K562 (cell line): ENCODE results near the gene RTL10. TPM values are rescaled to one million over a fixed set of nuclear protein-coding genes. Genes with fewer than 3 reads are reported as not detected.
A peak's percentile ranks its signal among the peaks of the same experiment; 100 is the strongest.

ENCODE experiments used
- ARID3A ChIP-seq: IDR thresholded peaks from 2 replicates; pipeline ENCODE4 v1.6.1; 2012; ENCODE audit warnings: low read depth, low read length, improper control_type of control experiment, borderline replicate concordance
- DLX4 ChIP-seq: fragments of 250-450 bp; sonication (Bioruptor Pico); IDR thresholded peaks from 2 replicates; pipeline ENCODE4 v1.6.1; 2021; ENCODE audit warnings: mild to moderate bottlenecking
- FOXK2 ChIP-seq, 2 experiments: fragments of 450-650 bp; IDR thresholded peaks in 1 of 2; conservative IDR thresholded peaks in 1 of 2; 2 replicates each; pipeline ENCODE4 v1.6.1; 2016; ENCODE audit warnings: low read depth in 2 of 2, mild to moderate bottlenecking in 1 of 2
- MECOM ChIP-seq: fragments of 250-450 bp; sonication (Bioruptor Pico); IDR thresholded peaks from 2 replicates; pipeline ENCODE4 v1.8.0; 2022; ENCODE audit warnings: inconsistent platforms
- MYC ChIP-seq, 2 experiments: fragments of 250-450 bp in 1 of 2; sonication (Bioruptor Pico) in 1 of 2; IDR thresholded peaks; 2 replicates each; pipeline versions ENCODE4 v1.5.1 to v1.6.1; 2012 to 2021; ENCODE audit warnings: low read depth in 2 of 2, borderline replicate concordance in 1 of 2, improper control_type of control experiment in 1 of 2, low read length in 1 of 2, mild to moderate bottlenecking in 1 of 2, moderate library complexity in 1 of 2
- NCOR1 ChIP-seq: fragments of 450-650 bp; IDR thresholded peaks from 2 replicates; pipeline ENCODE4 v1.6.1; 2016; ENCODE audit warnings: mild to moderate bottlenecking, moderate library complexity
- PHF21A ChIP-seq: fragments of 450-650 bp; IDR thresholded peaks from 2 replicates; pipeline ENCODE4 v1.6.1; 2017; ENCODE audit warnings: low read depth, borderline replicate concordance
- RERE ChIP-seq: sonication (generic); formaldehyde crosslinking; IDR thresholded peaks from 2 replicates; pipeline ENCODE4 v1.8.0; 2023; ENCODE audit warnings: missing genetic modification reagents, mild to moderate bottlenecking, borderline replicate concordance
- RFX1 ChIP-seq: fragments of 450-650 bp; IDR thresholded peaks from 2 replicates; pipeline ENCODE4 v1.6.1; 2016; ENCODE audit warnings: mild to moderate bottlenecking, moderate library complexity
- SREBF1 ChIP-seq: fragments of 150-350 bp; IDR thresholded peaks from 2 replicates; pipeline ENCODE4 v1.6.1; 2014; ENCODE audit warnings: antibody characterized with exemption, low read depth, low read length, borderline replicate concordance
- TAF15 ChIP-seq: fragments of 200-400 bp; formaldehyde crosslinking; IDR thresholded peaks from 2 replicates; pipeline ENCODE4 v1.6.1; 2017; ENCODE audit warnings: mild to moderate bottlenecking, low read depth, low read length, moderate library complexity
- ZNF134 ChIP-seq: fragments of 250-450 bp; sonication (Bioruptor Pico); conservative IDR thresholded peaks from 2 replicates; pipeline ENCODE4 v1.4.0; 2020
- ZNF277 ChIP-seq: fragments of 250-450 bp; sonication (Bioruptor Pico); IDR thresholded peaks from 2 replicates; pipeline ENCODE4 v1.8.0; 2022; ENCODE audit warnings: inconsistent platforms, mild to moderate bottlenecking, moderate library complexity, borderline replicate concordance
- ZNF518B ChIP-seq: fragments of 250-450 bp; sonication (Bioruptor Pico); IDR thresholded peaks from 2 replicates; pipeline ENCODE4 v1.5.0; 2021; ENCODE audit warnings: mild to moderate bottlenecking, moderate library complexity
- polyA plus RNA-seq, 8 experiments: library from polyadenylated mRNA; depleted of rRNA in 4 of 8; stranded (reverse) in 5 of 8; unstranded in 3 of 8; fragments of >200 nt; fragmentation: Nextera tagmentation in 2 of 8; fragmentation: Illumina TruSeq in 1 of 8; extraction: Ambion mirVana in 2 of 8; extraction: Trizol in 1 of 8; gene quantifications; 2 replicates each; pipeline versions ENCODE4 v1.2.1 to v1.2.3, GENCODE V29; 2011 to 2014; ENCODE audit warnings: inconsistent platforms in 1 of 8, missing spikeins in 1 of 8
- total RNA-seq, 7 experiments: library from RNA; depleted of rRNA in 6 of 7; stranded (reverse); fragments of >200 nt in 6 of 7; fragmentation: Illumina TruSeq in 2 of 7; extraction: Trizol in 2 of 7; gene quantifications; 2 replicates each; pipeline versions ENCODE4 v1.2.1 to v1.2.3, GENCODE V29; 2011 to 2021; ENCODE audit warnings: low replicate concordance in 1 of 7

RTL10 gene
- total and polyA plus RNA-seq, 9 of the 15 experiments (the other 6 are each of a cell fraction or from before 2014, with no cell fraction given): 19.8 to 75.5 (median 32.5) TPM

- TF ChIP-seq ZNF134: no peak
- TF ChIP-seq FOXK2 (conservative IDR thresholded peaks at IDR 0.05 in 1 of 2, IDR thresholded peaks at IDR 0.05 in 1 of 2; ENCODE audit: low read depth in 2 of 2): no peak
- TF ChIP-seq NCOR1: no peak
- TF ChIP-seq ZNF518B (CRISPR knock-in tag): no peak
- no peak for TF ChIP-seq PHF21A
- TF ChIP-seq SREBF1: no peak
- TF ChIP-seq DLX4 (CRISPR knock-in tag): no peak
- no peak for TF ChIP-seq TAF15
- TF ChIP-seq MYC (IDR thresholded peaks at IDR 0.05; ENCODE audit: low read depth, low read length): no peak
- no peak for TF ChIP-seq MYC (CRISPR knock-in tag; IDR thresholded peaks at IDR 0.05; ENCODE audit: borderline replicate concordance, low read depth)
- TF ChIP-seq RERE (CRISPR knock-in tag): no peak
- no peak for TF ChIP-seq RFX1
- no peak for TF ChIP-seq MECOM (CRISPR knock-in tag)
- TF ChIP-seq ARID3A: peak; percentile 13; the same call in 1 of the 2 replicates
- TF ChIP-seq ZNF277 (CRISPR knock-in tag): no peak
Observed at GRCh38 chr22:19864538-19865106, 9.9 kb upstream of the RTL10 start (continued).
